RWPE2 (cell line): ENCODE results near the gene TCAF1.

Source experiments
- ATAC-seq: fragments of 200-7000 bp; cut with Tn5 transposase; 3 replicates; pipeline ENCODE4 v1.9.1; 2021; ENCODE audit warnings: low read depth
- DNase-seq: peaks from one replicate; pipeline ENCODE4 v3.0.0-alpha.2; 2020; ENCODE audit warnings: low spot score
- H3K27ac ChIP-seq: fragments of 450-650 bp; 2 replicates; pipeline ENCODE4 v1.5.1; 2017; ENCODE audit warnings: mild to moderate bottlenecking; ENCODE audit not compliant: poor library complexity, severe bottlenecking
- H3K27me3 ChIP-seq: fragments of 250-450 bp; sonication (Bioruptor Pico); 2 replicates; pipeline ENCODE4 v1.5.1; 2021; ENCODE audit warnings: mild to moderate bottlenecking, moderate library complexity; ENCODE audit not compliant: insufficient read depth, poor library complexity, severe bottlenecking
- H3K36me3 ChIP-seq: fragments of 250-450 bp; sonication (Bioruptor Pico); 2 replicates; pipeline ENCODE4 v1.5.1; 2020; ENCODE audit warnings: low read depth, mild to moderate bottlenecking, moderate library complexity
- H3K4me1 ChIP-seq: fragments of 250-450 bp; sonication (Bioruptor Pico); 2 replicates; pipeline ENCODE4 v1.5.1; 2021; ENCODE audit warnings: mild to moderate bottlenecking, moderate library complexity; ENCODE audit not compliant: insufficient read depth, poor library complexity, severe bottlenecking
- H3K4me3 ChIP-seq: fragments of 250-450 bp; sonication (Bioruptor Pico); 2 replicates; pipeline ENCODE4 v1.5.1; 2021; ENCODE audit warnings: mild to moderate bottlenecking, moderate library complexity; ENCODE audit not compliant: severe bottlenecking
- H3K9me3 ChIP-seq: fragments of 250-450 bp; sonication (Bioruptor Pico); 2 replicates; pipeline ENCODE4 v1.5.1; 2021; ENCODE audit warnings: mild to moderate bottlenecking, moderate library complexity; ENCODE audit not compliant: severe bottlenecking
- TF ChIP-seq, protein P1 (sequence below): fragments of 450-650 bp; IDR thresholded peaks from one replicate; pipeline ENCODE4 v1.5.1; 2017; ENCODE audit warnings: mild to moderate bottlenecking, moderate library complexity; ENCODE audit not compliant: poor library complexity, severe bottlenecking

Gene TCAF1

DNA sequence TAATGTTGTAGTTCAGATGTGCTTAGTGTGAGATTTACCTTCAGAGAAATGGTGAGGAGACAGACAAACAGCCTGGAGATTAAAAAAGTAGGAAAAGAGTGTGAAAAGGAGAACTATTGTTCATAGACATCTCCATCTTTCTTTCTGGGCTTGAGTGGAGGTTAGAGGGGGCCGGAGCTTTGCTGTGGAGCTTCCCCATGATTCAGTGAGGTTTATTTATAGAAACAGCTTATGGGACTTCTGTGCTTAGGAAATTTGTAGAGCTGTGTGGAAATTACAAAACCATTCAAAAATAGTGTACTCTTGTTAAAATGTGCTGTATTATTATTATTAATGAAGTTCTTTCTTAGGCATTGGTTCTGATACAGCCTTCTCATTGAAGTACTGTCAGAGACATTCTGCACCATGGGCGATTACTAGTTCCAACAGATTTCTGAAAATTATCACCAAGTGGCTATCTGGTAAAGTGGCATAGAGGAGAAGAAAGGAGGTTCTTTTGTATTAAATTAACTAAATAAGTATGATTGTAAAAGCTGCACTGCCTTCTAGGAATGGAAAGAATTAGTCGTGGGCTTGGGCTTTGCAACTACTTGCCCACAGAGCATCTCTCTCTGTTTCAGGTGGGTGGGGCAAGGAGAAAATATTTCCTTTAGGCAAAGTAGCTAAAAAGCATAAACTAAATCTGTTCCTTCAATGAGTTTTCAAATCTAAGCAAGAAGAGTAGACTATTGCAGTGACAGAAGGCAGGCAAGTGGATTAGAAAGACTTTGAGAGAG is 8.7 kb upstream of the TCAF1 start:
- Histone ChIP-seq H3K4me3 (no peak overlapping the region), H3K4me1 (no peaks in the 10 kb centered on the region), H3K27me3 (no peaks in the 10 kb centered on the region), H3K9me3 (no peaks in the 10 kb centered on the region), H3K27ac (no peak overlapping the region), H3K36me3 (no peaks in the 10 kb centered on the region)
- DNase-seq (no peak), ATAC-seq (no peak)
- TF ChIP-seq, protein P1, sequence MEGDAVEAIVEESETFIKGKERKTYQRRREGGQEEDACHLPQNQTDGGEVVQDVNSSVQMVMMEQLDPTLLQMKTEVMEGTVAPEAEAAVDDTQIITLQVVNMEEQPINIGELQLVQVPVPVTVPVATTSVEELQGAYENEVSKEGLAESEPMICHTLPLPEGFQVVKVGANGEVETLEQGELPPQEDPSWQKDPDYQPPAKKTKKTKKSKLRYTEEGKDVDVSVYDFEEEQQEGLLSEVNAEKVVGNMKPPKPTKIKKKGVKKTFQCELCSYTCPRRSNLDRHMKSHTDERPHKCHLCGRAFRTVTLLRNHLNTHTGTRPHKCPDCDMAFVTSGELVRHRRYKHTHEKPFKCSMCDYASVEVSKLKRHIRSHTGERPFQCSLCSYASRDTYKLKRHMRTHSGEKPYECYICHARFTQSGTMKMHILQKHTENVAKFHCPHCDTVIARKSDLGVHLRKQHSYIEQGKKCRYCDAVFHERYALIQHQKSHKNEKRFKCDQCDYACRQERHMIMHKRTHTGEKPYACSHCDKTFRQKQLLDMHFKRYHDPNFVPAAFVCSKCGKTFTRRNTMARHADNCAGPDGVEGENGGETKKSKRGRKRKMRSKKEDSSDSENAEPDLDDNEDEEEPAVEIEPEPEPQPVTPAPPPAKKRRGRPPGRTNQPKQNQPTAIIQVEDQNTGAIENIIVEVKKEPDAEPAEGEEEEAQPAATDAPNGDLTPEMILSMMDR = no peak

DNA sequence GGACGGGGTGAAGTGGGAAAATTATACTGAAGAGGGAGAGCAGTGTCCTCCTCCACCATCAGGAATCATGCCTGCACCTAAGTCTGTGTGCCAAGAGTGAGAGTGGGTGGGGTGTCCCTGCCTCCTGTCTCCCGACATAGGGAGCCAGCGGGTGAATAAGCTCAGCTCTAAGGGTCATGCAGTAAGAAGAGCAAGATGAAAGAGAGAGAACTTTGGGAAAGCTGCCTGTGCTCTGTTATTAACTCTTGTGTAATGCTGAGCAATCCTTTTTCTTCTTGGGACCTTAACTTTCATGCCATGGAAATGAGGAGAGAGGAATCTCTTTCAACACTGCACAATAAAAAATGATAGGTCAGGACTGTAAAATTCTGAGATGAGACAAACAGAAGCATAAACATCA is 7.9 kb upstream of the TCAF1 start:
- Histone ChIP-seq H3K27ac (no peak overlapping the region), H3K4me3 (no peak overlapping the region), H3K27me3 (no peaks in the 10 kb centered on the region), H3K9me3 (no peaks in the 10 kb centered on the region), H3K4me1 (no peaks in the 10 kb centered on the region), H3K36me3 (no peaks in the 10 kb centered on the region)
- DNase-seq = no peak
- ATAC-seq = no peak
- TF ChIP-seq, protein P1 = no peak

DNA sequence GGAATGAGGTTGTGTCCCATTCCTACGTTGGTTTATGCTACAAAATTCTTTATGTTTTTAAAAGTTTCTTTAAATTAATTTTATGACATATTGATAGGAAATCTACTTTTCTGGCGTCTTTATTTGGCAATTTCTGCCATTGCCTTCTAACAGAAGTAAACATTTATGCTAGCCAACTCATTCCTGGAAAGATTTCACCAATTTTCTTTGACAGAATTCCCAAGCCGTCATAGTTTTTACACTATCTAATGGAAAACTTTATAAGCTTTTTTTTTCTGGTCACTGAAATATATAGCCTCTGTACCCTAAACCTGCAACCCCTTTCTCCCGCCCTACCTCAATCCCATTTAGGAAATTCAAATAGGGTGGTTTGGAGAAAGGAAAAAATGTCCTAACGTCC is 6.1 kb upstream of the TCAF1 start:
- no peak for ATAC-seq
- no peaks in the 10 kb centered on the region for H3K9me3 ChIP-seq

DNA sequence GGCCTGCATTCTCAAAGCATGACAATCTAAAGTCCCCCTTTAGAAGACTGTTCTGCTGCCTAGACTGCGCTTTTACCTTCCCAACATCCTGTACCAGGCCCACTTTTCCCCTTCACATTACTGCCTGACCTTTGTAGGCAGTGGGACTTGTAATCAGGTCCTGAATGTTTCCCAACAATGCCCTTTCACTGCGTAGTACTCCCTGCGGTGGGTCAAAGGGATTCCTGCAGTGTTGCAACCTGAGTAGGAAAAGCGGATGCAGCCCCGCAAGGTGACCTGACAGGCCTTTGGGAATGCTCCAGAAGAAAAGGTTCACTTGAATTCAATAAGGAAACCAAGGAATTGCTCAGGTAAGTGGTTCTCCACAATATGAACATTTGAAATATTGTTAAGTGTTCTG is 4.9 kb upstream of the TCAF1 start:
- TF ChIP-seq, protein P1 = no peak
- no peaks in the 10 kb centered on the region for H3K27me3 ChIP-seq
- H3K4me1 ChIP-seq = no peaks in the 10 kb centered on the region
- no peaks in the 10 kb centered on the region for H3K36me3 ChIP-seq
- ATAC-seq = no peak
- no peaks in the 10 kb centered on the region for H3K9me3 ChIP-seq
- H3K27ac ChIP-seq = no peak overlapping the region
- no peak for DNase-seq
- no peak overlapping the region for H3K4me3 ChIP-seq

More for the DNA sequence above, 6.1 kb upstream of the TCAF1 start:
- Histone ChIP-seq H3K27ac (no peak overlapping the region), H3K4me3 (no peak overlapping the region), H3K36me3 (no peaks in the 10 kb centered on the region), H3K4me1 (no peaks in the 10 kb centered on the region), H3K27me3 (no peaks in the 10 kb centered on the region)
- TF ChIP-seq, protein P1 = no peak
- no peak for DNase-seq

DNA sequence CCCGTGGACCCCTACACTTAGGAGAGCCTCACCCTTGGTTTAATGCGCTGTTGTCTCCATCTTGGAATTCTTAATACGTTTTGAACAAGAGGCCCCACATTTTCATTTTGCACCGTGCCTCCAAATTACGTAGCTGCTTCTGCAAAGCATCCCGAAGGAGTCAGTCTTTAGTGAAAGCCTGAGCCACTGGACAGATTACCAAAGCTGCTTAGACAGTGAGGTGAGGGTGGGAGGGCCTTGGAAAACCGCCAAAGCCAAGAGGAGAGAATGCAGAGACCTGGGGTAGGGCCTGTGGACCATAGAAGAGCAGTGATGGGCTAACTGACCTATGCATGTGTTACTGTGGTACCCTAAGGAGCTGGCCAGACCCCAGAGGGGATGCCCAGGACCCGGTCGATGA is 4.2 kb upstream of the TCAF1 start:
- H3K27me3 ChIP-seq = no peaks in the 10 kb centered on the region
- no peaks in the 10 kb centered on the region for H3K36me3 ChIP-seq
- no peak overlapping the region for H3K4me3 ChIP-seq
- H3K4me1 ChIP-seq = no peaks in the 10 kb centered on the region
- no peak overlapping the region for H3K27ac ChIP-seq
- ATAC-seq (no peak), DNase-seq (no peak)
- TF ChIP-seq, protein P1 = no peak
- no peaks in the 10 kb centered on the region for H3K9me3 ChIP-seq
